ENCODE results near the gene TRIM24.

TRIM24 gene

DNA sequence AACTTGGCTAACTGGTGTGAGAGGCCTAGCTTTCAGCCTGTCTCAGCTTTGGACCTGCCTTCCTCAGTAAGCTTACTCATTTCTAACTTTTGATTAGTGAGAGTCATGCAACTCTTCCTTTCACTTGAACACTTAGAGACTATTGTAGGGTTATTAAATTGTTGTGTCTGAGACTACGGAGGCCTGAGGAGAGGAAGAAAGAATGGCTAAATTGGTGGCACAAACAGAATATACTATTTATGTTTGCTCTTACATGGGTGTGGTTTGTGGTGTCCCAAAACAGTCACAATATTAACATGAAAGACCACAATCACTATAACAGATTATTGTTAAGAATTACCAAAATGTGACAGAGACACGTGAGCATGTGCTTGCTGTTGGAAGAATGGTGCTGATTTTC lies 82.1 kb downstream of the TRIM24 start:
- no peak for DNase-seq

DNA sequence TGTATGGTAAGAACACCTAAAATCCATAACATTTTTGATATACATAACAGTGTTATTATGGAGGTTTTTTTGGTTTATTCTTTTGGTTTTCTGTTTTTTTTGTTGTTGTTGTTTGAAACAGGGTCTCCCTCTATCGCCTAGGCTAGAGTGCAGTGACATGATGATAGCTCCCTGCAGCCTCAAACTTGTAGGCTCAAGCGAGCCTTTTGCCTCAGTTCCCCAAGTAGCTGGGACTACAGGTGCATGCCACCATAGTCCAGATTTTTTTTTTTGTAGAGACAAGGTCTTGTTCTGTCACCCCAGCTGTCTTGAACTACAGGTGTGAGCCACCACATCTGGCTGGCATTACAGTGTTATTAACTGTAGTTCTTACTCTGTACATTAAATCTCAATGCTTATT lies 83.7 kb downstream of the TRIM24 start:
- no peak for DNase-seq

DNA sequence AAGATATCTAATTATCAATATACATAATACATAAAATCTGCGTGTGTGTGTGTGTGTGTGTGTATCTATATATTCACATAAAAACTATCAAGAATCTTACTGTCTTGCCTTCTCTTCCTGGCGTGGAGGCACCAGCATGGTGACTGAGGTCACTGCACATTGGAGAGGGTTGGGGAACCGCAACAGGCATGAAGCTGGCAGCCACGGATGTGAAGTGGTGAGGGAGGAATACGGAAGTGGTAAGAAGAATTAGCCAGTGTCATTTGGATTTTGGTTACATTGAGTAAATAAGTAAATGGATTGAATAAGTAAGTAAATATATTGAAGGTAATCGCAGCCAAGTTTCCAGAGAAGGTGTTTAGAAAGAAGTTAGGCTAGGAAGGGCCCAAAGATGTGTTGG lies 85.1 kb downstream of the TRIM24 start:
- no peak for DNase-seq

DNA sequence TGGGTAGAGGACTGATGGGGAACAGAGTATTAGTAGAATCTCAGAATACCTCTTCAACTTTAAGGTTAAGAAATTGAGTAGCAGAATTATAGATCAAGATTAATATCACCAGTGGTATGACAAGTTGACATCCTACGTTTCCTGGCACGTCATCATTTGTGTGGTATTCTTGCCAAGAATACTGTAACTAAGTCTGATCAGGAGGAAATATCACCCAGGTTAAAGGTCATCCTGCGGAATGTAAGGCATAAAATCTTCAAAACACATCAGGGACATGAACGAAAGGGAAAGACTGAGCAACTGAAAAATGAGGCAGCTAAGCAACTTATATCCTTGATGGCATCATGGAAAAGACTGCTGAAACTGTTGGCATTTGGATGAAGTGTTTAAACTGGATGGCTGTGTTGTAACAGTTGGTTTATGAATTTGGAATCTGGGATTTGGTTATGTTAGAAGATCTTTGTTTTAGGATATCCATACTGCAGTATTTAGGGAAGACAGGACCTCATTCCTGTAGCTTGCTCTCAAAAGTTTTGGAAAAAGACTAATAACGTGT lies 86.1 kb downstream of the TRIM24 start:
- no peak for DNase-seq

DNA sequence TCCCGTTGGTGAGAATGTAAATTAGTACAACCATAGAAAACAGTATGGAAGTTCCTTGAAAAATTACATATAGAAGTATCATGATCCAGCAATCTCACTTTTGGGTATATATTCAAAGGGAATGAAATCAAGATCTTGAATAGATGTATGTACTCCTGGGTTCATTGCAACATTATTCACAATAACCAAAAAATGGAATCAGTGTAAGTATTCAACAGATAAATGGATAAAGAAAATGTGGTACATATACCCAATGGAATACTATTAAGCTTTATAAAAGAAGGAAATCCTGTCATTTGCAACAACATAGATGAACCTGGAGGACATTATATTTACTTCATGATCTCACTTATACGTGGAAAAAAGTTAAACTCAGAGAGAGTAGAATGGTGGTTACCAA lies 86.8 kb downstream of the TRIM24 start:
- DNase-seq, result no peak

DNA sequence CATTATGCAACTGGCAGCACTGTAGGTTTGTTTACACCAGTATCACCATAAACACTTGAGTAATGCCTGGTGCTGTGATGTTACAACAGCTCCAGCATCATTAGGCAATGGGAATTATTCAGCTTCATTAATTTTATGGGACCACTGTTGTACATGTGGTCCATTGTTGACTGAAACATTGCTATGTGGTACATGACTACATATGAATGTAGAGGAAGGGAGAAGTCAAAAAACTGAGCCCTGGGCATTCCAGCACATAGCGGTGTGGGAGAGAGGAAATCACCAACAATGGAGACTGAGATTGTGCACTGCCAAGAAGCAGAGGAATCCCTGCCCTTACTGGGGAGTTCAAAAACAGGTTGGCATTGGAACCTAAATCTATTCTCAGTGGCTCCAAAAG lies 89.0 kb downstream of the TRIM24 start:
- DNase-seq, result no peak

DNA sequence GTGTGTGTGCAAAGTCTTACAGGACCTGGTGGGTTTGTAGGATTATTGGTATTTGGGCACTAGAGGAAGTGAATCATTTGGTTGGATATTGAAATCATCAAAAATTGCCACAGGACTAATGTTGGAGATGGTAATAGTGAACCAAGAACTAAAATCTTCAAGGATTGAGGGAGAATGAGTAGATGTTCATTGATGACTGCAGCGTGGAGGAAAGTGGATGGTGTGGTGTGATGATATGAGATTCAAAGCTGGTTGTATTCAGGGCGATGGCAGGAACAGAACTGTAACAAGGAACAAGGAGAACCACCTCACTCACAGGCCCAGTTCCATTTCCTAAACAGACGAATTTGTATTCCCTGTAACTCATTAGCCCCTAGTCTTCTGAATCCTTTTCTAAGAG lies 90.3 kb downstream of the TRIM24 start:
- DNase-seq, result no peak

- DNase-seq, result no peak
These were observed 91.0 kb downstream of the TRIM24 start for GRCh38 chr7:138551102-138551501.

GRCh38 chr7:138553805-138554204 lies 93.7 kb downstream of the TRIM24 start:
- no peak for DNase-seq

DNA sequence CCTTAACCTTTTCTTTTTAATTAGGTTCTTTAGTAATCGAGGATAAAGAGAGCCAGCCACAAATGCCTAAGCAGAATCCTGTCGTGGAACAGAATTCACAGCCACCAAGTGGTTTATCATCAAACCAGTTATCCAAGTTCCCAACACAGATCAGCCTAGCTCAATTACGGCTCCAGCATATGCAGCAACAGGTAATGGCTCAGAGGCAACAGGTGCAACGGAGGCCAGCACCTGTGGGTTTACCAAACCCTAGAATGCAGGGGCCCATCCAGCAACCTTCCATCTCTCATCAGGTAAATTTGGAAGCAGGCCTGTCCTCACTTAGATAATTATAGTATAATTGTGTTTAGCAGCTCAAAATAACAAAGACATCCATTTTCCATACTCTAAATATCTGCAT lies 94.6 kb downstream of the TRIM24 start:
- DNase-seq, result no peak

DNA sequence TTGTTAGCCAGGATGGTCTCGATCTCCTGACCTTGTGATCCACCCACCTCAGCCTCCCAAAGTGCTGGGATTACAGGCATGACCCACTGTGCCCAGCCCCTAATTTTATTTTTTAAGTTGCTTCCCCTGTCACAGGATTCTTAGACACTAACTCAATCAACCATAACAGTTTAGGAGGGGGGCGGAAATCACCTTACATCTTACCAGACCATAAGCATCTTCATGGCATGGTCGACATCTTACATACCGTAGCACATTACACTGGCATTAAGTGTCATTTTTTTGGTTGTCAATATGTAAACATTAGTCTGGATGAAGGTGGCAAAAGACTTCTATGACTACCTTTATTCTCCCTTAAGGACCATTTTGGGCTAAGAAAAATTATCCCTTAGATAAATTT lies 95.6 kb downstream of the TRIM24 start:
- DNase-seq, result no peak

GRCh38 chr7:138556771-138557484 lies 96.9 kb downstream of the TRIM24 start:
- DNase-seq, result no peak

- DNase-seq, result no peak
These were observed 99.4 kb downstream of the TRIM24 start for GRCh38 chr7:138559448-138559847.

DNA sequence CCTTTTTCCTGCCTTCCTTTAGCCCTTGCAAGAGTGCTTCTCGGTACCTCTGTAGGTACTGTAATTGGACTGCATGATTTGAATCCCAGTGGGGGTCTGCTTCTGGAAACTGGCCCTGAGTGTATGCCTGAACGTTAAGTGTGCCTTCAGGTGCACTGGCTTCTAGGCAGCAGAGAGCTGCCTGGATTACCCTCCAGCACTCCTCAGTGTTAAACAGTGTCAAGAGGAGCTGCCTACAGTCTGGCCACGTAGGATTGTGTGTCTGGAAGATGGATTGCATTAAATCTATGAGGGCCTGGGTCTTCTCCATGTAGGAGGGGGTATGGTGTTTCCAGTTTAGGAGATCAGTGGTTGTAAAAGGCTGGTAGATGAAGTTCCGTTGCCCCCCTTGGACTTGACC lies 103.7 kb downstream of the TRIM24 start:
- DNase-seq, result no peak

DNA sequence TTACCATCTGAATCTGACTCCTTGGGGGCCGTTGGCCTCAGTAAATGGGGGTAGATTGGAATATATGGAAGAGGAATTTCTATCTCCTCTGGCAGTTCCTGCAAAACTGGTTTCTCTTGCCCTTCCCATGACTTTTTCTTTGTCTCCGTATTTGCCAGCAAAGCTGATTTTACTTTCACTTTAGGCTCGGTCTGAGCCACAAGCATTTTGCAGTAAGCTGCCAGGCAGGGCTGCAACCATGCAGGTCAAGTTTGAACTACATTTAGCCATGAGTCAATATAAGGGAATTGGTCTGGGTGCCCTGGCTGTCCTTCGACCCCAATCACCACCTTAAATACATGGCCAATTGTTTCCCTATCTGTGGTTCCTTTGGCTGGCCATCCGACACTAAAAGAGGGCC lies 104.3 kb downstream of the TRIM24 start:
- DNase-seq, result no peak

DNA sequence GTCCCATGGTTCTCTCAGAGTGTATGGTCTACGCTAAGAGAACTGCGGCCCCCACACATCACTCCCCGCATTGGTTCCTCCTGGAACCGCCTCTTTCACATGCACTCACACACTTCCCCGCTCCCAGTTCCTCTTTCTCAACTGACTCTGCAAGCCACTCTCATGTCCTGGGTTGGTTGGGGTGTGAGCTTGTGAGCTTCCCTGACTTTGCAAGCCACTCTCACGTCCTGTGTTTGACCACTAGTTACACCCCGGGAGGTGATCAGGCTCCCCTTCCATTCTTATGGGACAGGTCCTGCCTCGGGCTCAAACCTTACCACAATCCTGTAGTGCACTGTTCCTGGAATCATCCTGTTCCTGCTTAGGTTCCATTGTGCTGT lies 105.0 kb downstream of the TRIM24 start:
- no peak for DNase-seq

GRCh38 chr7:138565451-138566114 lies 105.5 kb downstream of the TRIM24 start:
- DNase-seq, result peak; percentile 30

- DNase-seq, result no peak
These were observed 108.6 kb downstream of the TRIM24 start for GRCh38 chr7:138568655-138569054.

- no peak for DNase-seq
These were observed 109.4 kb downstream of the TRIM24 start for GRCh38 chr7:138569418-138569817.

DNA sequence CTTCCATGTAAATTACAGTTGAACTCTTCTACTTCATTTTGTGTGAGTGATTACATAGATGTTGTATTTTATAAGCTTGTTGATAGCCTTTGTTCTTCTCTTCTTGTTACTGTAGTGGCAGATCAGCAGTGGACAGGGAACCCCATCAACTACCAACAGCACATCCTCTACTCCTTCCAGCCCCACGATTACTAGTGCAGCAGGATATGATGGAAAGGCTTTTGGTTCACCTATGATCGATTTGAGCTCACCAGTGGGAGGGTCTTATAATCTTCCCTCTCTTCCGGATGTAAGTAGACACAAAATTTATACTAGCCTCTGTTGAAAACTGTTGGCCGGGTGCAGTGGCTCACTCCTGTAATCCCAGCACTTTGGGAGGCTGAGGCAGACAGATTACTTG lies 110.7 kb downstream of the TRIM24 start:
- DNase-seq, result no peak

DNA sequence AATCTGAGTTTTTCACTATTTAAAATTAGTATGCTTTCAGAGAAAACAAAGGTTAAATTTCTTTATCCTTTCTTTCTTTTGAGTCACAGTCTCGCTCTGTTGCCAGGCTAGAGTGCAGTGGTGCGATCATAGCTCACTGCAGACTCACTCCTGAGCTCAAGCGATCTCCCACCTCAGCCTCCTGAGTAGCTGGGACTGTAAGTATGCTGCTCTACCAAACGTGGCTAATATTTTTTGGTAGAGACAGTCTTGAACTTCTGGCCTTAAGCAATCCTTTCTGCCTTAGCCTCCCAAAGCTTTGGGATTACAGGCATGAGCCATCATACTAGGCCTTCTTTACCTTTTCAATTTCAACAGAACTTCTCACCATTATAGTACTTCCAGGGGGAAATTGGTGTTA lies 113.7 kb downstream of the TRIM24 start:
- DNase-seq, result no peak

DNA sequence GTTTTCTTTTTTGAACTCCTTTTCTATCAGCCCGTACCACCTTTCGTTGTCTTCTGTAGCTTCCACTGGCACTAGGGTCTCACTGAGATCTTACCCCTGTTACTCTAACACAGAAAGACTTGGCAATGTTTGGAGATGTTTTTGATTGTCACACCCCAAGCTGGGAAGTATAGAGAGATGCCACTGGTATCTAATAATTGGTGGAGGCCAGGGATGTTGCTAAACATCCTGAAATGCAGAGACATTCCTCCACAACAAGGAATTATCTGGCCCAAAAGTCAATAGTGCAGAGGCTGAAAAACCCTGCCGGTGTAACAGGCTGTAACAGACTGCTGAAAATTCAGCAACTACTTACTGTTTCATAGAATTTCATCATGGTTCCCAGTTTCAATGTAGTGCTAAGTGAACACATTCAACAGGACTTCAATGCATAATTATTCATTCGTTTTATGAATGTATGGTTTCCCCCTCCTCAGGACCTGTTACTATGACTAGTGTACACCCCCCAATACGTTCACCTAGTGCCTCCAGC lies 115.9 kb downstream of the TRIM24 start:
- no peak for DNase-seq

DNA sequence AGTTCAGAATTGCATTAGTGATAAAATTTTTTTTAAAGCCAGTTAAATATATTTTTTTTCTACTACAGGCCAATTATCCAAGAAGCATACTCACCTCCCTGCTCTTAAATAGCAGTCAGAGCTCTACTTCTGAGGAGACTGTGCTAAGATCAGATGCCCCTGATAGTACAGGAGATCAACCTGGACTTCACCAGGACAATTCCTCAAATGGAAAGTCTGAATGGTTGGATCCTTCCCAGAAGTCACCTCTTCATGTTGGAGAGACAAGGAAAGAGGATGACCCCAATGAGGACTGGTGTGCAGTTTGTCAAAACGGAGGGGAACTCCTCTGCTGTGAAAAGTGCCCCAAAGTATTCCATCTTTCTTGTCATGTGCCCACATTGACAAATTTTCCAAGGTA lies 119.1 kb downstream of the TRIM24 start:
- DNase-seq, result no peak

GRCh38 chr7:138579671-138580070 lies 119.6 kb downstream of the TRIM24 start:
- no peak for DNase-seq

All from EL (cell line).